ENCODE data around the gene ZBED5. TPM values are rescaled to one million over a fixed set of nuclear protein-coding genes. Genes with fewer than 3 reads are reported as not detected.

The ZBED5 gene
- total RNA-seq (2021) (14.7 and 21.5 TPM in 2 replicates), Bru-seq, nascent RNA (percentile 90 among the genes with signal in this experiment), BruChase-seq, experiment 1, labeled RNA remaining after a 2-hour chase (percentile 95 among the genes with signal in this experiment), BruChase-seq, experiment 2, labeled RNA remaining after a 6-hour chase (percentile 64 among the genes with signal in this experiment)
- long read RNA-seq, partial matches to known transcripts = 1 of 7 reads
- long read RNA-seq, other reads (novel, unspliced or antisense) = 3 of 7 reads

GRCh38 chr11:10857709-10858438 is at the start of gene ZBED5:
TSS of gene ZBED5 (minus strand) at chr11:10858053. CDS start at chr11:10854945, 3,108 bp downstream.
- peak; percentile 88 to 91 for DNase-seq
- Histone ChIP-seq H3F3A (ENCODE audit: insufficient read depth, low read depth) (peaks cover 12% of the 10 kb centered on the region; the same call in 1 of the 2 replicates), H3K4me1 (replicated peaks; ENCODE audit: insufficient read depth) (peaks cover 21% of the 10 kb centered on the region), H3K27me3 (ENCODE audit: insufficient read depth, low read depth) (no peaks in the 10 kb centered on the region), H4K20me1 (ENCODE audit: insufficient read depth) (no peaks in the 10 kb centered on the region), H3K4me3 (peak within 1 kb of the TSS; percentile 96), H2AFZ (peak within 1 kb of the TSS; percentile 84), H3K9me2 (ENCODE audit: insufficient read depth) (no peaks in the 10 kb centered on the region), H3K9me3 (ENCODE audit: insufficient read depth, low read depth) (no peaks in the 10 kb centered on the region), H3K79me2 (ENCODE audit: low read depth) (peaks cover 69% of the 10 kb centered on the region), H3K27ac (peak within 1 kb of the TSS; percentile 82), H3K4me2 (peak within 1 kb of the TSS; percentile 94), H3K36me3 (ENCODE audit: low read depth) (peaks cover 30% of the 10 kb centered on the region)
- TF ChIP-seq, protein P1, sequence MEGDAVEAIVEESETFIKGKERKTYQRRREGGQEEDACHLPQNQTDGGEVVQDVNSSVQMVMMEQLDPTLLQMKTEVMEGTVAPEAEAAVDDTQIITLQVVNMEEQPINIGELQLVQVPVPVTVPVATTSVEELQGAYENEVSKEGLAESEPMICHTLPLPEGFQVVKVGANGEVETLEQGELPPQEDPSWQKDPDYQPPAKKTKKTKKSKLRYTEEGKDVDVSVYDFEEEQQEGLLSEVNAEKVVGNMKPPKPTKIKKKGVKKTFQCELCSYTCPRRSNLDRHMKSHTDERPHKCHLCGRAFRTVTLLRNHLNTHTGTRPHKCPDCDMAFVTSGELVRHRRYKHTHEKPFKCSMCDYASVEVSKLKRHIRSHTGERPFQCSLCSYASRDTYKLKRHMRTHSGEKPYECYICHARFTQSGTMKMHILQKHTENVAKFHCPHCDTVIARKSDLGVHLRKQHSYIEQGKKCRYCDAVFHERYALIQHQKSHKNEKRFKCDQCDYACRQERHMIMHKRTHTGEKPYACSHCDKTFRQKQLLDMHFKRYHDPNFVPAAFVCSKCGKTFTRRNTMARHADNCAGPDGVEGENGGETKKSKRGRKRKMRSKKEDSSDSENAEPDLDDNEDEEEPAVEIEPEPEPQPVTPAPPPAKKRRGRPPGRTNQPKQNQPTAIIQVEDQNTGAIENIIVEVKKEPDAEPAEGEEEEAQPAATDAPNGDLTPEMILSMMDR (conservative IDR thresholded peaks at IDR 0.05) = no peak; the same call in 1 of the 2 replicates
- TF ChIP-seq EZH2 (IDR thresholded peaks at IDR 0.05; ENCODE audit: low read depth) = no peak
- no TSS peak for BruUV-seq (replicated peaks)
- CTCF ChIA-PET = interaction anchor here (0.7 to 1.5 kb wide), 3 partner anchors 43 to 50 kb away, joined by 3 to 10 read pairs (median 3); partner anchors contain the start of gene EIF4G2
- POLR2A ChIA-PET (ENCODE audit: unreplicated experiment) = interaction anchor here (0.6 to 1.0 kb wide), 8 partner anchors 42 to 986 kb away, joined by 3 to 15 read pairs (median 4); partner anchors contain the start of gene EIF4G2
- intact Hi-C loops (cut with micrococcal nuclease; ENCODE audit: unreplicated experiment) = loop anchor here (1.0 to 2.0 kb wide), 4 partner anchors 41 to 73 kb away; partner anchors contain the start of gene EIF4G2

GRCh38 chr11:10906521-10906920 is 48.7 kb upstream of the ZBED5 start:
- Histone ChIP-seq H3K79me2 (ENCODE audit: low read depth) (no peaks in the 10 kb centered on the region), H4K20me1 (ENCODE audit: insufficient read depth) (no peaks in the 10 kb centered on the region), H3K36me3 (ENCODE audit: low read depth) (no peaks in the 10 kb centered on the region), H3F3A (ENCODE audit: insufficient read depth, low read depth) (peaks cover 24% of the 10 kb centered on the region), H3K27ac (no peak overlapping the region), H3K4me2 (no peak overlapping the region), H2AFZ (no peak overlapping the region), H3K4me3 (no peak overlapping the region), H3K9me3 (ENCODE audit: insufficient read depth, low read depth) (no peaks in the 10 kb centered on the region), H3K4me1 (replicated peaks; ENCODE audit: insufficient read depth) (peaks cover 52% of the 10 kb centered on the region), H3K9me2 (ENCODE audit: insufficient read depth) (no peaks in the 10 kb centered on the region), H3K27me3 (ENCODE audit: insufficient read depth, low read depth) (no peaks in the 10 kb centered on the region)
- TF ChIP-seq EZH2 (IDR thresholded peaks at IDR 0.05; ENCODE audit: low read depth) = no peak
- TF ChIP-seq, protein P1 (conservative IDR thresholded peaks at IDR 0.05) = no peak
- DNase-seq = peak in 1 of 2 experiments; percentile 44
- no TSS peak for BruUV-seq (replicated peaks)
- intact Hi-C loops (cut with micrococcal nuclease; ENCODE audit: unreplicated experiment) = loop anchor here (2.0 kb wide), 1 partner anchor 48 kb away; the partner anchor contains the start of gene ZBED5
- ChIA-PET POLR2A (ENCODE audit: unreplicated experiment) (interaction anchor here (0.6 to 0.9 kb wide), 3 partner anchors 64 to 703 kb away, joined by 3 to 14 read pairs (median 4); partner anchors contain the start of gene EIF4G2), CTCF (interaction anchor here (0.6 kb wide), 1 partner anchor 25 kb away, joined by 3 read pairs; no protein-coding TSS in a partner anchor)

All from PC-9 (cell line).